GM18505 (cell line): ENCODE data around the gene ZNF700.
"Not testable (repeated sequence)": the region's sequence is repeated elsewhere in the genome, so short reads cannot be mapped to it uniquely, and the experiment has no call there.

Experiments
- ATAC-seq: cut with Tn5 transposase; IDR thresholded peaks from one replicate; pipeline ENCODE4 v1.9.1; 2021; ENCODE audit not compliant: unreplicated experiment
- POLR2A ChIP-seq: IDR thresholded peaks from 4 replicates; pipeline ENCODE4 v1.6.1; 2011; ENCODE audit warnings: borderline replicate concordance; ENCODE audit not compliant: insufficient read depth, insufficient read length; ENCODE audit errors: extremely low read depth

The ZNF700 gene

GRCh38 chr19:11924886-11925650 is at the start of gene ZNF700:
TSS of gene ZNF700 (plus strand) at chr19:11925107. CDS start at chr19:11925211, 104 bp downstream.
- peak; percentile 84 for ATAC-seq

GRCh38 chr19:11879687-11880266 is 45.1 kb upstream of the ZNF700 start:
- ATAC-seq = not testable (repeated sequence)

More at GRCh38 chr19:11924886-11925650, at the start of gene ZNF700:
- peak; percentile 95 for TF ChIP-seq POLR2A

DNA sequence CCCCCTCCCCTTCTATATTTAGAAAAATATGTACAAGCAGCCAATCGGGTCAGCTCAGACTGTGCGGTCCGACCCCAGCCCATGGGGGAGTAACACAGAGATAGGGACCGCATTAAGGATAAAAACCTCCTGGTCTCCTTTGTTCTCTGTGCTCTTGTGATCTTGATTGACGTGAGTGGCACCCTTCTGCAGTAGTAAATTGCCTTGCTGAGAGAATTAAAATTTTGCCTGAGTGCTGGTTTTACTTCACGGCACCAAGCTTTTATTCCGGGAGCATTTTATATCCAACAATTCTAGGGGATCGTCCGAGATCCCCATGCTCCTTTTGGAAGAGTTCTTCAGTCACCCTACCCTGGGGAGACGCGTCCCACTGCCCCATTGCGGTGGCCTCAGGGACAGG is 44.3 kb upstream of the ZNF700 start:
- ATAC-seq = no peak
- no peak for TF ChIP-seq POLR2A

- no peak for TF ChIP-seq POLR2A
- ATAC-seq = no peak
These were observed 43.6 kb upstream of the ZNF700 start for GRCh38 chr19:11881151-11881800.

DNA sequence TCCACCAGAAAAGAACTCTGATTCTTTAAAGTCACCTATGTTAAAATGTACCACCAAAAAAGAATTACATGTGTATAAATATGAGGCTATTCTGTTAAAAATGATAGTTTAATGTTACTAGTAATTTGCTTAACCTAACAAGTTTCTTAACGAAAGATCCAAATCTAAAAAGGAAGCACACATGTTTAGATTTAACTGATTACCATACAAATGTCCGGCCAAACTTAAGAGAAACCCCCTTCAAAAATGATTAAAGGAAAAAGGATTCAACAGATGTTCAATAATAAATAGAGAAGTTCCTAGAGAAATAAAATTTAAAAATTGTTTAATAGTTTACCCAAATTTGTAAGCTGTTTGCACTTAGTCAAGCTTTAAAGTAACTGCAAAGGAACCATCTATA is 42.3 kb upstream of the ZNF700 start:
- TF ChIP-seq POLR2A = no peak
- ATAC-seq = no peak

DNA sequence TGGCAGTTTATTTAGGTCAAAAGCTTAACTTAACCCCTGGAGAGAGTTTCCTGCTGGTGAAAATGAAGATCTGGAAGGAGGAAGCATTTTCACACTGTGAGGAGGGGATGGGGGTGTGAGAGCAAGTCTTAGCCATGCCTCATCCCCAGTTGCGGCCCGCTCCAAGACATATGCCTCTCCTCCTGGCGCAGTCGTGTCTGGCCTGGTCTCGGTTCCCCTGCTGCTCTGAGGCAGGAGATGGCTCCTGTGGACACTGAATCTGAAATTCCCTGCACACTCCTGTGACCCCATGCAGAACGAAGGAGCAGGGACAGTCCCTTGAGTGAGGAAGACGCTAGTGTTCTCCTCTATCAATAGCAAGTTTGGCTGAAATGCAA is 37.7 kb upstream of the ZNF700 start:
- no peak for ATAC-seq
- TF ChIP-seq POLR2A = no peak

GRCh38 chr19:11887611-11888531 is 37.0 kb upstream of the ZNF700 start, which contains the start of gene ZNF69:
TSS of gene ZNF69 (plus strand) at chr19:11887782. CDS start at chr19:11887924, 142 bp downstream.
- no peak for TF ChIP-seq POLR2A
- no peak for ATAC-seq

GRCh38 chr19:11889901-11890300 is 35.0 kb upstream of the ZNF700 start:
- not testable (repeated sequence) for ATAC-seq

DNA sequence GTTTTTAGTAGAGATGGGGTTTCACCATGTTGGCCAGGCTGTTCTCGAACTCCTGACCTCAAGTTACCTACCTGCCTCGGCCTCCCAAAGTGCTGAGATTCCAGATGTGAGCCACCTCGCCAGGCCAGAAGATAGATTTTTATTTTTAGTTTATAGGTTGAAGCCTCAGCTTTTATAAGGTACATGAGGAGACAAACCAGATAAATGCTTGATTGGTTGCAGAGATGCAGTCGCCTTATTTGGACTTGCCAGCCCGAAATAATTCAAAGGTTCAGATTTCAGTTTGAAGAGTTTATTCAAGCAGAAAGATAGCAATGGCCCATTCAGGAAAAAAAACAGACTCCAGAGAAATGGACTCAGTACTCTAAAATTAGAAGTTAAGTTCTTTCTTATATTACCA is 34.3 kb upstream of the ZNF700 start:
- no peak for ATAC-seq
- no peak for TF ChIP-seq POLR2A

- TF ChIP-seq POLR2A = no peak
- ATAC-seq = no peak
These were observed 30.1 kb upstream of the ZNF700 start for GRCh38 chr19:11894851-11895250.

GRCh38 chr19:11902228-11902627 is 22.7 kb upstream of the ZNF700 start:
- no peak for ATAC-seq
- TF ChIP-seq POLR2A = no peak

- no peak for TF ChIP-seq POLR2A
These were observed 19.0 kb upstream of the ZNF700 start for GRCh38 chr19:11905928-11906327.

DNA sequence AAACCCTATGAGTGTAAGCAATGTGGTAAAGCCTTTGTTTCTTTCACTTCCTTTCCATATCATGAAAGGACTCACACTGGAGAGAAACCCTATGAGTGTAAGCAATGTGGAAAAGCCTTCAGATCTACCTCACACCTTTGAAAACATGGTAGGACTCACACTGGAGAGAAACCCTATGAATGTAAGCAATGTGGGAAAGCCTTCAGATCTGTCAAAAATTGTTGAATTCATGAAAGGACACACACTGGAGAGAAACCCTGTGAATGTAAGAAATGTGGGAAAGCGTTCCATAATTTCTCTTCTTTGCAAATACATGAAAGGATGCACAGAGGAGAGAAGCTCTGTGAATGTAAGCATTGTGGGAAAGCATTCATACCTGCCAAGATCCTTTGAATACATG is 13.0 kb upstream of the ZNF700 start:
- not testable (repeated sequence) for ATAC-seq

More at GRCh38 chr19:11905928-11906327, 19.0 kb upstream of the ZNF700 start:
- no peak for ATAC-seq

DNA sequence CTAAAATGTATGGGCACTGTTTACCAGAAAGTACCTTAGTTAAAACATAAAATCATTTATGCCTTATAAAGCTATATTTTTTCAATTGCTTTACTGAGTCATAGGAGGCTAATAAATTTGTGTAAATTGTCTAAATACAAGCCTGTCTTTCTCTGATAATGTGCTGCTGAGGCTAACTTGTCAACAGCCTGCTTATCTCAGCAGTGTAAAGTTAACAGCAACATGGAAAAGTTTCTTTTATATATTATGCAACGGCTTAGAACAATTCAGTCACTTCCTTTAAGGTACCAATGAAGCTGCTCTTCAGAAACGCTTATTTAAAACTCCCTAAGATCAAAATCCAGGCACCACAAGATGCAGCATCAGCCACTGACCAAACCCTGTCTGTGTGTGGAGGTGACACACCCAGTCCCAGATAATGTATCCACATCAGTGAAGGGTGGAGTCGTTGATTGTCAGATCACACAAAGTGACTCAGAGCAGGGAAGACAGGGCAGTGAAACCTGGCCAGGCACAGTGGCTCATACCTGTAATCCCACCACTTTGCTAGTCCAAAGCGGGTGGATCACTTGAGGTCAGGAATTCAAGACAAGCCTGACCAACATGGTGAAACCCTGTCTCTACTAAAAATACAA is 10.4 kb upstream of the ZNF700 start:
- not testable (repeated sequence) for ATAC-seq
